OCI-LY7 (cell line): ENCODE measurements around the gene SLC6A15.

Experiments
- EZH2phosphoT487 ChIP-seq: fragments of 200-600 bp; sonication (generic); IDR thresholded peaks from 2 replicates; pipeline ENCODE4 v1.6.1; 2018; ENCODE audit warnings: low read depth, borderline replicate concordance, mild to moderate bottlenecking, mixed run types, antibody characterized with exemption, low read length, moderate library complexity, mixed read lengths
- TF ChIP-seq, protein P1 (sequence below): fragments of 200-600 bp; sonication (generic); conservative IDR thresholded peaks from 2 replicates; pipeline ENCODE4 v1.5.1; 2014; ENCODE audit warnings: mild to moderate bottlenecking, antibody characterized with exemption, low read length, moderate library complexity, mixed read lengths

DNA sequence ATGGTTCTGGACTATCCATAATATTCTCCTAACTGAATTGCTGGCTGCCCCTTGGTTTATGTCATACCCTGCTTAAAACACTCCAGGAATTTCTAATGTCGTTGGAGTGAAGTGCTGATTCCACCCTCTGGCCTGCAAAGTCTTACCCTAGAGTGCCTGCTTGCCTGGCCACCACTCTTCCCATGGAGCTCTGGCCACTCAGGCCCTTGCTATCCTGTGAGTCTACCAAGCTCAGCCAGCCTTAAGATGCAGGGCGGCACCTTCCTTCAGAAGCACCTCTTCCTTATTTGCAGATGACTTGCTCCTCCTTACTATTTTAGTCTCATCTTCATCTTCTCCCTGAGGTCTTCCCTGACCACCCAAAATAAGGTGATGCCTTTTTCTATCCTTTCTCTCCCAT is 35.3 kb downstream of the SLC6A15 start:
- TF ChIP-seq, protein P1, sequence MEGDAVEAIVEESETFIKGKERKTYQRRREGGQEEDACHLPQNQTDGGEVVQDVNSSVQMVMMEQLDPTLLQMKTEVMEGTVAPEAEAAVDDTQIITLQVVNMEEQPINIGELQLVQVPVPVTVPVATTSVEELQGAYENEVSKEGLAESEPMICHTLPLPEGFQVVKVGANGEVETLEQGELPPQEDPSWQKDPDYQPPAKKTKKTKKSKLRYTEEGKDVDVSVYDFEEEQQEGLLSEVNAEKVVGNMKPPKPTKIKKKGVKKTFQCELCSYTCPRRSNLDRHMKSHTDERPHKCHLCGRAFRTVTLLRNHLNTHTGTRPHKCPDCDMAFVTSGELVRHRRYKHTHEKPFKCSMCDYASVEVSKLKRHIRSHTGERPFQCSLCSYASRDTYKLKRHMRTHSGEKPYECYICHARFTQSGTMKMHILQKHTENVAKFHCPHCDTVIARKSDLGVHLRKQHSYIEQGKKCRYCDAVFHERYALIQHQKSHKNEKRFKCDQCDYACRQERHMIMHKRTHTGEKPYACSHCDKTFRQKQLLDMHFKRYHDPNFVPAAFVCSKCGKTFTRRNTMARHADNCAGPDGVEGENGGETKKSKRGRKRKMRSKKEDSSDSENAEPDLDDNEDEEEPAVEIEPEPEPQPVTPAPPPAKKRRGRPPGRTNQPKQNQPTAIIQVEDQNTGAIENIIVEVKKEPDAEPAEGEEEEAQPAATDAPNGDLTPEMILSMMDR: no peak
- no peak for TF ChIP-seq EZH2phosphoT487
